NCI-H2029 treated with DMSO at 0.1 percent for 48 hours (cell line): ENCODE measurements around the gene TSPOAP1.

Source experiments
- DNase-seq: peaks from one replicate; lab custom pipeline; 2025; lab: John Stamatoyannopoulos, UW

Gene TSPOAP1

GRCh38 chr17:58363457-58364185 lies 35.0 kb upstream of the TSPOAP1 start:
- no peak for DNase-seq

- no peak for DNase-seq
Observed at GRCh38 chr17:58362368-58363014, 33.9 kb upstream of the TSPOAP1 start.

DNA sequence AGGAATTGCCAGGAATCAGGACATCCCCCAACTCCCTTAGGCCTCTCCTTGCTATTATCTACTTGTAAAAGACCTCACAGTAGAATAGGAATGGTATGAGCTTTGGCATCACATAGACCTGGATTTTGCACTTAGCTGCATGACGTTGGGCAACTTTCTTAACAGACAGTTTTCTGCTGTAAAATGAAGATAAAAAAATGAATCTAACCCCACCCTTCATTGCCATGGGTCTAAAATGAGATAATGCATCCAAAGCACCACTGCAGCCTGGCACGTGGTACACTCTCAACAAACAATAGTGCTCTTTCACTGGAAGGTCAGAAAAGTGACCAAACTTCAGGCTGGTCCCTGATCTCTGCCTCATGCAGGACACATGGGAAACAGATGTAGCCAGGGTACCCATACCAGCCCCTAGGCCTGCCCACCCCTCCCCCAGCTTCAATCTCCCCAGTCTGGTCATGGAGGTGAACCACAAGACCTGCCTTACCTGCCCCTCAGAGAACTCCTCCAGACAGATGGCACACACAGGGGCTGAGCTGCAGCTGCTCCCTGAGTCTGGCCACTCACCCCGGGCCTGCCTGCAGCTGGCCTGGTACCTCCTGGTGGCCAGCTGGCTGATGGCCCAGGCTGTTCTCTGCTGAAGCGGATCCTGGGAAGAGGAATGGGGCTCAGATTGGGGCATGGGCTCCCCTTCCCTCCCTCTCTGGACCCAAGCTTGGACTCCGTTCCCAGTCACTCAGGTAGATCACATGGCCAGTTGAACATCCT lies 31.9 kb upstream of the TSPOAP1 start:
- no peak for DNase-seq

DNA sequence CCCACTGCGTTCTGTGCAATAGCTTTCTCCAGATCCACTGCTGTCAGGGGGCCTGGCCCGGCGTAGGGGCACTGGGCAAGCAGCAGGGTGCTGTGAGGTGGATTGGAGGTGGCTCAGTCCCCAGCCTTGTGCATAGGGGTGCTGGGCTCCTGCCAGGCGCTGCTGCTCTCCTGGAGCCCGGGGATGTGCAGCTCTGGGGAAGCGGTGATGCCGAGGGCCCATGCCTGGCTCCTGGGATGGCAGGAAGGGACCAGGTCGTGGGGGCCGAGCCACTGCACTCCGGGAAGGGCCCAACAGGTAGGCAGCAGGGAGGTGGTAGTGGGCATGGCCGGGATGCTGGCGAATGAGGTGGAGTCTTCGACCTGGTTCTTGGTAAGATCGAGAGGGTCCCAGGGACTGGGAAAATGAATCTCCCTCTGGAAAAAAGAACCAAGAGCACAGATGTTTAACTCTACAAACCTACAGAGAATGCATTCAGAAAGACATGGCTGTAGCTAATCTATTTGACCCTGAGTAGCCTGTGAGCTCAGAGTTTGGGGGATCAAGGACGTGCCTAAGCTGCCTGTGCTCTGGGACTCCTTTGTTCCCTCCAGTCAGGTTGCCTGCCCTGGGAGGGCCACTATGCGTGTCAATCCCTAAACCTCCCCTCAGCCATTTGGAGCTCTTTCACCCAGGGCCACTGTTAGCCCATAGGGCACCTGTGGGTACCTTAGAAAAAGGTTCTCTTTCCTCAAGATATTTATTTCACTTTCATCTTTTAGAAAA lies 30.0 kb upstream of the TSPOAP1 start:
- DNase-seq: no peak

DNA sequence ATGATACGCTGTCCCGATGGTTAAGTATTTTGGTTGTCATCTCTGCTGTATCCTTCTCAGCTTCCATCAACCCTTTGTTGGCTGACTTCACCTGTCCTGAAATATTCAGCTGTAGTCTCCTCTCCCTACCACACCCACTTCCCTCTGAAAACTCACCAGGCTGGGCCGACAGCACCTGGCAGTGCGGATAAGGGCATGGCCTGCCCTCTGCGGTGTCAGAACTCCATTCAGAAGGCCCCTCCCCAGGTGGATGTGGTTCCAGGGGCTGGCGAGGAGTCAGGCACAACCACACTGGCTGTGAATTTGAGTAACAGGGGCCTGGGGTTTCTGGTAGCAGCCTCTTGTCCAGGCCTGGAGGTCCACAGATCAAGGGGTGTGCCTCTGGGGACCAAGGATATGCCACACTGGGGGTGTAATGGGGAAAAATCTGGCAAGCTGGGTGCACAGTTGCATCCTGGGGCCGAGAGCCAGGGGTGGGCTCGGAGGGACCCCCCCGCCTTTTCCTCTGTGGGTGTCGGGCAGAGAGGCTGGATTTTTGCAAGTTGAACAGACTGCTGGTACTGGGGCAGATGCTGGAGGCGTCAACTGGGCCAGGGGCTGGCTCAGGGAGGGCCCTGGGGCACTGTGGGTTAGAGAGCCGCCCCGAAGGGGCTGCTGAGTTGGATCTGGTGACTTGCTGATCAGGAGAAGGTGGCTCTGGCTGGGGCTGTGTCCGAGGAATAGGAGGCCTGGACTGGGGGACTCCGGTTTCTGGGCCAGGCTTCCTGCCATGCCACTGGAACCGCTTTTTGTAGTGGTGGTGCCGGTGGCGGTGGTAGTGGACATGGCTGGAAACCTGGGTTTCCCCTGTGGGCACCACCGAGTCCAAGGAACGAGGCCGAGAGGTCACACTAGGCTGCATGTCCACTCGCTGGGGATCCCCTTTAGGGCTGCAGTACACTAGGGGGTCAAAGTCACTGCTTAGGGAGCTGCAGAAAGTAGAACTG lies 29.0 kb upstream of the TSPOAP1 start:
- DNase-seq: no peak

- no peak for DNase-seq
Observed at GRCh38 chr17:58356231-58356630, 27.6 kb upstream of the TSPOAP1 start.

GRCh38 chr17:58354541-58355216 lies 26.1 kb upstream of the TSPOAP1 start:
- DNase-seq: no peak

- no peak for DNase-seq
Observed at GRCh38 chr17:58353389-58353825, 24.8 kb upstream of the TSPOAP1 start.

- no peak for DNase-seq
Observed at GRCh38 chr17:58352596-58353388, 24.2 kb upstream of the TSPOAP1 start.

- peak; percentile 73 for DNase-seq
Observed at GRCh38 chr17:58351831-58352595, 23.4 kb upstream of the TSPOAP1 start, which contains the start of gene SUPT4H1. Gene SUPT4H1 (minus strand): TSS chr17:58352201. CDS start chr17:58352135, 66 bp downstream.

DNA sequence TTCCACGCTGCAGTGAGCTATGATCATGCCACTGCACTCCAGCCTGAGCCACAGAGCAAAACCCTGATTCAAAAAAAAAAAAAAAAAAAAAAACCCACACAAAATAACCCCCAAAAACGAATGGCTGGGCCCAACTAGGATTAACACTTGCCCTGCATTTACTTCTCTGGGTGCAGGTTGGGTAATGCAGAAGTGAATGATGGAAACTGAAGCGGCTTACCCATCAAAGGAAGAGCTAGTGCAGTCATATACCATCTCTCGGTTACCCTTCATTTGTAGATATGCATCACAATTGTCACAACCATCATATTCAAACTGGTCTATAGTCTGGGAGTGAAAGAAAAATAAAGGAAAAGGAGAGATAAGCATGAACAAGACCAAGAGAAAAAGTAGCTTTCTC lies 22.6 kb upstream of the TSPOAP1 start:
- DNase-seq: no peak

DNA sequence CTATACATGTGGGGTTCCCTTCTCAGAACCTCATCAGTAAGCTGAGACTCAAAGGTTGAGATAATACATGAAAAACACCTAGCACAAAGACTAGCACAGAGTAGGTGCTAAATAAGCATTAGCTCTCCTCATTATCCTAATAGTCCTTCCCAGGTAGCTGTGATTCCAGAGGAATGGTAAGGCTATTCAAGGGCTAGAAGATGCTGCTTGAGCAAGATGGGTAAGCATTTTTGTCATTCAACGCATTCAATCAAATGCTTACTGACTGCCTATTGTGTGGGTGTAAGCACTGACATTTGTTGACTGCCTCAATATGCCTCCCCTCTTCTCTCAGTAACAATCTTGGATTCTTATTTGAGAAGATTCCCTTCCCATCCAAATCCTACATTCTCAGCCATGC lies 19.4 kb upstream of the TSPOAP1 start:
- no peak for DNase-seq

DNA sequence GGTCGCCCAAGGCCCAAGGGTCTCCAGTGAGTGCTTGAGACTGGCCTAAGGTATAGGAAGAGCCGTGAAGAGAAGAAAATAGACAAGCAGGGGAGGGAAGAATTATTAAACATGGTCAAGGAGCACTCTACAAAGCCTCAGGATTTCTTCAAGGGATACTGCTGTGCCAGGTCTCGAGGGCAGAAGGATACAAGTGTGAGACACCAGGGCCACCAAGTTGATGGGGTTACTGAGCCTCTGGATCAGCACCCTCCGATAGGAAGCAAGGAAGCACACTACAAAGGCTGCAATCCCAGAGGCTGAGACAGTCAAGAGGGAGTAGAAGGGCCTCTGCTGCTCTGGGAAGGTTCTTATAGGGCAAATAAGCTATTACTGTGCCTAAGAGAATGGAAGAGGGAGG lies 16.9 kb upstream of the TSPOAP1 start:
- DNase-seq: no peak

DNA sequence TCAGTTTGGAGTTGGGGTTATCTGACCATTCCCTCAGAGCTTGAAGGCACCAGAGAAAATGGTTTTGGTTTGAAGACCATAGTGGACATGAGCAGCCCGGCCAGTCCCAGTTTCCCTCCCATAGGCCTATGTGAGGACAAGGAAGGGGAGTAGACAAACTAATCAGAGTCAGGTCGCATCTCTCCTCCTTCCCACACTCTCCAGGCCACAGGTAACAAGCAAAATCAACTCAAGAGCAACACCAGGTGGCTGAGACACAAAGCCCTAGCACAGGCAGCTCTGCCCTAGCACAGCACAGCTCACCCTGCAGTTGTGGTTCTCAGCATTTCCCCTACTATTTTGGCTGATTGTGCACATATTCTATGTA lies 16.2 kb upstream of the TSPOAP1 start:
- no peak for DNase-seq

DNA sequence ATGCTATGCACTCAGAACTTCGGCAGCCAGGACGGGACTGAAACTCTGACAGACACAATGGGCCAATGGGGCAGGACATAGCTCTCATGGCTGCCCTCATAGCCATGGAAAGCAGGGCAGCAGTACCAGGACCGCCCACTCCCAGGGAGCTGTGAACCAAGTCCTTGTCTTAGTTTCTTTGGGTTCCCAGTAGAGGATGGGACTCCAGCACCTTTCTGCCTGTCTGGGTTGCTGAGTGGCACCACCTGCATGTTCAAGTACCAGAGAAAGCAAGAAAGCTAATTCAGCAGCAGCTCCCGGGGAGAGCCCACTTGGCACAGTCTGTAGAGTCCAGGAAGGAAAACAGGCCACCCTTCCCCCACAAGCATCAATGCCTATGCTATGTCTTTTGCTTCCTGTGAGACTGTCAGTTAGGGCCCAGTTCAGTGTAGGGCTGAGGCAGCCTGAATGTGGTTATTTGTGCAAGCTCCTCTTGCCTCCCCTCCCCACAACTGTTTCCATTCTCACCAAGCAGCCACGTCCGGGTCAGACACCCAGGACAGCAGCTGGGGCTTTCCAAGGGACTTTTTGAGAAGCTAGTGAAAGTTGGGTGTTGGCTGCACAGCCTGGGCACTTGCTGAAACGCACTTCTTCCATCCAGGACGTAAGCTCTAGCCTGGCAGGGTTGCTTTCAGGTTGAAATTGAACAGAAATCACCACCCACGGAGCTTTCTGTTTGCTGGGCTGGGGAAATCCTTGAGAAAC lies 15.6 kb upstream of the TSPOAP1 start:
- DNase-seq: no peak

DNA sequence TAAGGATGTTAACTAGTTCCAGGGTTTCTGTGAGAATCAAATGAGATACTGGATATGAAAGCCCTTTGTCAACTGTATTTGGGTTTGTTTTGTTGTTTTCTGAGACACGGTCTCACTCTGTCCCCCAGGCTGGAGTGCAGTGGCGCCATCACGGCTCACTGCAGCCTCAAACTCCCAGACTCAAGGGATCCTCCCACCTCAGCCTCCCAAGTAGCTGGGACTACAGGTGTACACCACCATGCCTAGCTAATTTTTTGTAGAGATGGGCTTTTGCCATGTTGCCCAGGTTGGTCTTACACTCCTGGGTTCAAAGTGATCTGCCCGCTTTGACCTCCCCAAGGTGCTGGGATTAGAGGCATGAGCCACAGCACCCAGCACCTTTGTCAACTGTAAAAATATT lies 14.5 kb upstream of the TSPOAP1 start:
- no peak for DNase-seq

DNA sequence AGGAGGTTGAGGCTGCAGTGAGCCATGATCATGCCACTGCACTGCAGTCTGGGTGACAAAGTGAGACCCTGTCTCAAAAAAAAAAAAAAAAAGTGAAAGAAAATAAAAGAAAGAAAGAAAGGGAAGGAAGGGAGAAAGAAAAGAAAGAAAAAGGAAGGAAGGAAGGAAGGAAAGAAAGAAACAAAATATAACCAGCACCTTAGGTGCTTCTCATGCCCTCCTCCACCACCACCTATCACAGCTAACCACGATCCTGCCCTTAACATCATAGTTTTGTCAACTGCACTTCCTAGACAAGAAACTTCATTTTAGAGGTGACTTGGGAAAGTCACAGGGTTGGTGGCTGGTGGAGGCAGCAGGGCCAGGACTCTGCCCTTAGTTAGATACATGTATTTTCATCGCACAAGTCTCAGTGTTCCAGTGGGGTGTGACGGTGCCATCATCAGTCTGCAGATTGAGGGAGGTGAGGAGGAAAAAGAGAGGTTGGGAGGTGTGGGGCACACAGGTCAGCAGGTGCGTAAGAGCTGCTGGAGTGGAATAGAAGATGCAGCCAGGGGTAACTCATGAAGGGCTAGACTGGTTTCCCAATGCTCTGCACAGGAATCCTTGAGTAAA lies 13.4 kb upstream of the TSPOAP1 start:
- no peak for DNase-seq
